GM12878 (cell line): ENCODE results near the gene SIGLEC5. TPM values are rescaled to one million over a fixed set of nuclear protein-coding genes. Genes with fewer than 3 reads are reported as not detected.

Source experiments
- ATAC-seq: fragments of 200-7000 bp; cut with Tn5 transposase; 3 replicates; pipeline ENCODE4 v1.9.1; 2020; ENCODE audit warnings: mild to moderate bottlenecking, moderate library complexity
- BruUV-seq: library from RNA; stranded (reverse); fragments of 400-500 nt; replicated peaks from 2 replicates; lab custom pipeline; 2021; lab: Mats Ljungman, UMichigan
- CTCF ChIA-PET: fragments of 300-600 bp; sonication (Branson Sonifier 250); formaldehyde crosslinking; extraction: SDS; loops from one replicate; lab custom pipeline; 2021; ENCODE audit warnings: inconsistent platforms; lab: Yijun Ruan, JAX
- POLR2A ChIA-PET: fragments of 350-600 bp; formaldehyde crosslinking; extraction: SDS; loops from one replicate; lab custom pipeline; 2021; ENCODE audit warnings: inconsistent platforms; lab: Charles Lee
- RAD21 ChIA-PET: fragments of 300-600 bp; sonication (Branson Sonifier 250); formaldehyde crosslinking; loops from one replicate; lab custom pipeline; 2023; ENCODE audit warnings: antibody characterized with exemption; ENCODE audit not compliant: unreplicated experiment; lab: Charles Lee
- SMC1A ChIA-PET: fragments of 300-600 bp; sonication (Branson Sonifier 250); formaldehyde crosslinking; loops from one replicate; lab custom pipeline; 2023; ENCODE audit not compliant: unreplicated experiment, uncharacterized antibody; lab: Charles Lee
- DNase-seq: peaks from one replicate; pipeline ENCODE4 v3.0.0-alpha.2; 2011; ENCODE audit warnings: low read depth, low spot score
- FAIRE-seq: peaks from 3 replicates; lab custom pipeline; 2011; peaks lifted over from hg19 to GRCh38; lab: Jason Lieb, UNC
- H2AFZ ChIP-seq: 2 replicates; pipeline ENCODE4 v1.6.0; 2011; ENCODE audit warnings: low read depth, low read length, control low read depth; ENCODE audit not compliant: control insufficient read depth
- H3K27ac ChIP-seq: 2 replicates; pipeline ENCODE4 v1.5.1; 2011; ENCODE audit warnings: control low read depth; ENCODE audit not compliant: control insufficient read depth, insufficient read depth
- H3K27me3 ChIP-seq, 2 experiments: replicated peaks in 1 of 2; 2 replicates each; pipeline versions ENCODE4 v1.6.0 to v1.6.1; 2011; ENCODE audit warnings: low read length in 1 of 2; ENCODE audit not compliant: control insufficient read depth in 2 of 2, insufficient read depth in 2 of 2
- H3K36me3 ChIP-seq, 2 experiments: 2 replicates each; pipeline ENCODE4 v1.5.1; 2011; ENCODE audit warnings: low read length in 1 of 2; ENCODE audit not compliant: control insufficient read depth in 2 of 2, insufficient read depth in 2 of 2
- H3K4me1 ChIP-seq: 2 replicates; pipeline ENCODE4 v1.6.1; 2011; ENCODE audit warnings: mild to moderate bottlenecking, low read length, moderate library complexity, mixed read lengths; ENCODE audit not compliant: control insufficient read depth, insufficient read depth
- H3K4me2 ChIP-seq: 2 replicates; pipeline ENCODE4 v1.6.0; 2011; ENCODE audit warnings: control low read depth; ENCODE audit not compliant: control insufficient read depth, insufficient read depth
- H3K4me3 ChIP-seq: fragments of 200-600 bp; sonication (generic); 2 replicates; pipeline ENCODE4 v1.5.1; 2016
- H3K79me2 ChIP-seq: 2 replicates; pipeline ENCODE4 v1.6.0; 2011; ENCODE audit warnings: low read length; ENCODE audit not compliant: control insufficient read depth, insufficient read depth
- H3K9ac ChIP-seq: 2 replicates; pipeline ENCODE4 v1.8.0; 2011; ENCODE audit warnings: low read length, control low read depth, mixed read lengths; ENCODE audit not compliant: control insufficient read depth, insufficient read depth
- H3K9me3 ChIP-seq: replicated peaks from 3 replicates; pipeline ENCODE4 v1.5.1; 2011; ENCODE audit warnings: mild to moderate bottlenecking, low read length; ENCODE audit not compliant: control insufficient read depth, insufficient read depth
- H4K20me1 ChIP-seq: 2 replicates; pipeline ENCODE4 v1.6.0; 2011; ENCODE audit not compliant: control insufficient read depth, insufficient read depth
- BCL11A ChIP-seq: IDR thresholded peaks from 2 replicates; pipeline ENCODE4 v1.6.1; 2011; ENCODE audit warnings: low read depth, low read length
- CHD2 ChIP-seq: IDR thresholded peaks from 2 replicates; pipeline ENCODE4 v1.6.1; 2011; ENCODE audit warnings: low read depth, low read length, improper control_type of control experiment, borderline replicate concordance
- DPF2 ChIP-seq: fragments of 450-650 bp; IDR thresholded peaks from 2 replicates; pipeline ENCODE4 v1.6.1; 2017; ENCODE audit warnings: mild to moderate bottlenecking
- EZH2 ChIP-seq: IDR thresholded peaks from 2 replicates; pipeline ENCODE4 v1.6.1; 2012; ENCODE audit warnings: low read depth, mild to moderate bottlenecking, control low read depth, inconsistent platforms, low read length, borderline replicate concordance; ENCODE audit not compliant: control insufficient read depth
- GABPA ChIP-seq: IDR thresholded peaks from 2 replicates; pipeline ENCODE4 v1.6.1; 2014; ENCODE audit warnings: antibody characterized with exemption, low read depth, mild to moderate bottlenecking, inconsistent platforms
- KAT2A ChIP-seq: conservative IDR thresholded peaks from 2 replicates; pipeline ENCODE4 v1.6.1; 2011; ENCODE audit warnings: low read depth, low read length; ENCODE audit not compliant: control insufficient read depth
- NBN ChIP-seq: fragments of 450-650 bp; IDR thresholded peaks from 2 replicates; pipeline ENCODE4 v1.6.1; 2016
- NFYB ChIP-seq: IDR thresholded peaks from 2 replicates; pipeline ENCODE4 v1.6.1; 2011; ENCODE audit warnings: low read depth, mild to moderate bottlenecking, low read length, improper control_type of control experiment, moderate library complexity; ENCODE audit not compliant: insufficient read depth
- SMAD5 ChIP-seq: IDR thresholded peaks from 2 replicates; pipeline ENCODE4 v1.6.1; 2016; ENCODE audit warnings: antibody characterized with exemption, low read depth
- WGBS: methylation state at CpG from one replicate; pipeline ENCODE4 v1.1.6; 2016; ENCODE audit warnings: low lambda C conversion rate; ENCODE audit not compliant: insufficient replicate concordance, insufficient coverage; ENCODE audit errors: missing lambda C conversion rate; 5-methylcytosine and 5-hydroxymethylcytosine counted together
- in situ Hi-C: fragments of 300-500 bp; cut with MboI; formaldehyde crosslinking; loops from 9 replicates; pipeline ENCODE4 v1.14.3; 2018; ENCODE audit warnings: mixed read lengths
- intact Hi-C: fragments of 100-400 bp; cut with micrococcal nuclease; formaldehyde crosslinking; loops from one replicate; pipeline ENCODE4 v1.14.2; 2022; ENCODE audit not compliant: unreplicated experiment
- polyA plus RNA-seq, 11 experiments: library from polyadenylated mRNA; depleted of rRNA in 4 of 11; unstranded in 6 of 11; stranded (reverse) in 5 of 11; fragments of >200 nt; fragmentation: Nextera tagmentation in 4 of 11; fragmentation: Illumina TruSeq in 1 of 11; extraction: Ambion mirVana in 4 of 11; extraction: Trizol in 1 of 11; gene quantifications; 1 replicate in 1 of 11; 2 replicates in 10 of 11; pipeline versions ENCODE4 v1.2.1 to v1.2.3, GENCODE V29; 2011 to 2016; ENCODE audit warnings: inconsistent platforms in 2 of 11, missing spikeins in 2 of 11, low read depth in 1 of 11
- total RNA-seq, 4 experiments: library from RNA; depleted of rRNA in 3 of 4; stranded (reverse); fragments of >200 nt in 3 of 4; fragmentation: Illumina TruSeq in 1 of 4; extraction: Trizol in 1 of 4; gene quantifications; 2 replicates each; pipeline versions ENCODE4 v1.2.1 to v1.2.3, GENCODE V29; 2013 to 2021
- TF ChIP-seq, protein P1 (sequence below): IDR thresholded peaks from 2 replicates; pipeline ENCODE4 v1.6.1; 2012; ENCODE audit warnings: low read length, inconsistent platforms

Gene SIGLEC5
- total and polyA plus RNA-seq, 10 of the 15 experiments (the other 5 are each of a cell fraction or from before 2014, with no cell fraction given) = 0.05 to 2.5 (median 1.4) TPM; not detected in 1

DNA sequence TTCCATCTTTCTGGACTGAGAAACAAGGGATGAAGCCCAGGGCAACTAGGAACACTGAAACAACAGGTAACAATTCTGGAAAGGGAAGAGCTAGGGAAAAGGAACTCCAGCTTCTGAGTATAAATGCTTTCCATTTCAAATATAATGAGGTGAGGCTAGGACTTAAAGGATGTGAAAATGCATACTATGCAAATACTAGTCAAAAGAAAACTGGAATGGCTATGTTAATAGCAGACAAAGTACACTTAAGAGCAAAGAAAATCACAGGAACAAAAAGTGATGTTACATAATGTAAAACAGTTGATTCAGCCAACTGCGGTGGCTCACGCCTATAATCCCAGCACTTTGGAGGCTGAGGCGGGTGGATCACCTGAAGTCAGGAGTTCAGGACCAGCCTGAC lies 10.2 kb upstream of the SIGLEC5 start:
- Histone ChIP-seq H3K27me3 (no peaks in the 10 kb centered on the region), H2AFZ (no peak overlapping the region), H3K36me3 (no peaks in the 10 kb centered on the region), H3K9ac (no peak overlapping the region), H3K27ac (no peak overlapping the region), H3K79me2 (no peaks in the 10 kb centered on the region), H3K4me2 (no peak overlapping the region), H3K9me3 (no peaks in the 10 kb centered on the region; the same call in 2 of the 3 replicates), H3K4me3 (no peak overlapping the region), H4K20me1 (no peaks in the 10 kb centered on the region), H3K4me1 (peaks cover 11% of the 10 kb centered on the region)
- SMC1A ChIA-PET = no interaction called here
- TF ChIP-seq BCL11A (no peak), NBN (no peak), NFYB (no peak), CHD2 (no peak), SMAD5 (no peak), EZH2 (no peak), GABPA (no peak), DPF2 (no peak), KAT2A (no peak)
- TF ChIP-seq, protein P1, sequence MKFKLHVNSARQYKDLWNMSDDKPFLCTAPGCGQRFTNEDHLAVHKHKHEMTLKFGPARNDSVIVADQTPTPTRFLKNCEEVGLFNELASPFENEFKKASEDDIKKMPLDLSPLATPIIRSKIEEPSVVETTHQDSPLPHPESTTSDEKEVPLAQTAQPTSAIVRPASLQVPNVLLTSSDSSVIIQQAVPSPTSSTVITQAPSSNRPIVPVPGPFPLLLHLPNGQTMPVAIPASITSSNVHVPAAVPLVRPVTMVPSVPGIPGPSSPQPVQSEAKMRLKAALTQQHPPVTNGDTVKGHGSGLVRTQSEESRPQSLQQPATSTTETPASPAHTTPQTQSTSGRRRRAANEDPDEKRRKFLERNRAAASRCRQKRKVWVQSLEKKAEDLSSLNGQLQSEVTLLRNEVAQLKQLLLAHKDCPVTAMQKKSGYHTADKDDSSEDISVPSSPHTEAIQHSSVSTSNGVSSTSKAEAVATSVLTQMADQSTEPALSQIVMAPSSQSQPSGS = no peak
- DNase-seq (no peak), ATAC-seq (no peak), FAIRE-seq (no peak)
- BruUV-seq = no TSS peak
- RAD21 ChIA-PET = interaction anchor here (0.6 kb wide), 1 partner anchor 16 kb away, joined by 3 read pairs; no protein-coding TSS in a partner anchor
- intact Hi-C loops = no loop called here
- POLR2A ChIA-PET = no interaction called here
- in situ Hi-C loops = no loop called here
- WGBS = 87% methylated on average over 3 of the region's 3 CpGs
- CTCF ChIA-PET = interaction anchor here (0.7 to 1.3 kb wide), 5 partner anchors 9 to 21 kb away, joined by 3 to 5 read pairs (median 4); partner anchors contain the start of gene SIGLEC5
